Activated CD4-positive, alpha-beta T cell treated with anti-CD3 and anti-CD28 coated beads, Interleukin-2, amount 50 U/mL, for 48 hours (primary cell): Measurements from ENCODE around the gene ECHDC1.
"Not testable (repeated sequence)": the region's sequence is repeated elsewhere in the genome, so short reads cannot be mapped to it uniquely, and the experiment has no call there.

Experiments
- DNase-seq, 2 experiments: peaks; one replicate each; pipeline ENCODE4 v3.0.0-alpha.2; 2020

Gene ECHDC1, protein sequence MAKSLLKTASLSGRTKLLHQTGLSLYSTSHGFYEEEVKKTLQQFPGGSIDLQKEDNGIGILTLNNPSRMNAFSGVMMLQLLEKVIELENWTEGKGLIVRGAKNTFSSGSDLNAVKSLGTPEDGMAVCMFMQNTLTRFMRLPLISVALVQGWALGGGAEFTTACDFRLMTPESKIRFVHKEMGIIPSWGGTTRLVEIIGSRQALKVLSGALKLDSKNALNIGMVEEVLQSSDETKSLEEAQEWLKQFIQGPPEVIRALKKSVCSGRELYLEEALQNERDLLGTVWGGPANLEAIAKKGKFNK

DNA sequence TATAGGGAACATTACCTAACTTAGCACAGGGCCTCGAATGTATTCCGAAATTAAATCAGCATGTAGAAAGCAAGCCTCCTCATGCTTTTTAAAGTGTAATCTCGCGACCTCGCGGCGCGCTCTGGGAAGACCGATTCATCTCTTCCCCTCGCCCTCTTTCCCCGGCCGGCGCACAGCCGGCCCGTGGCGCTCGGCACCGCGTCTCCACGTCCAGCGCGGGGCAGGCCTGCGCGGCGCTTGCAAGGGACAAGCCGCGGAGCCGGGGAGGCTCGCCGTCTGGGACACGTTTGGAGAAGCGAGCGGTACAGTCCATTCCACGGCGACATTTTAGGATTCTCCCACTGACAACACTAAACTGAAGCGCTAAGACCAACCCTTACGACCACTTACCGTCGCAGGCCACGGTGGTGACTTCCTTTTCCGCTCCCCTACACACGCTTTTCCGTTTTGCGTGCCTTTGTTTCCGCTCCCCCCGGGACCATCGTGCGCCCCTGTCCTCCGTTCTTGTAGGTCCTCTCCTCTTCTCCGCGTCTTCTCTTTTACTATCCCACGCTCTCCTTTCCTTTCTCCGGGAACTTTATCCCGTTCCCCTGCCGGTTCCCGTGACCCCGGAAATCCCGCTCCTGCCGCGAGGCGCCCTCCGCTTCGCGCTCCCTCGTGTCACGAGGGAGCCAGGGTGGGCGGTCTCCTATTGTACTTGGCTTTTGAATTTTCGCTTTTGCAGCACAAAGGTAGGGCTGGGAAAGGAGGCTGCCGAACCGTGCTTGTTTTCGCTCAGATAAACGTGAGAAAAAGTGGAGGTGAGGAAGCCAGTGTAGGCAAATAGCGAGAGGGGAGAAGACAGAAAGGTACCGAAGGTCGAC lies at the start of gene ECHDC1:
TSS of gene ECHDC1 (minus strand) at position 664 of the 863 bp plus-strand sequence. CDS start 12,581 bp downstream, outside the sequence.
- DNase-seq, result peak; percentile 75 to 81

DNA sequence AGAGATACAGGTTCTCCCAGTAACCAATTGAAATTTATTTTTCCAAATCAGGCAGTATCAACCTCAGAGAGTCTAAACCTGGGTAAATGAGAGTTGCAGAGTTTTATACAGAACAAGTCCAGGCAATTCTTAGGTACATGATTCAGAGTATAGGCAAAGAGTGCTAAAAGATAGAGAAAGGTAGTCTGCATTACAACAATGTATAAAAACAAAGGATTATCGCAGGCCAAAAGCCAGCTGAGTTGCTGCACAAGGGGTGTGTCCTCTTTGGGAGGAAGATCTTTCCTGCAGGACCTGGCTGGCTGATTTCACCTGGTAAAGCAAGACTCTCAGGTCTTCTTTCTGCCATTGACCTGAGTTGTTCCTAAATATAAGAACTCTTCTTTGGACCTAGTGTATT lies 48.9 kb upstream of the ECHDC1 start:
- DNase-seq, result no peak

DNA sequence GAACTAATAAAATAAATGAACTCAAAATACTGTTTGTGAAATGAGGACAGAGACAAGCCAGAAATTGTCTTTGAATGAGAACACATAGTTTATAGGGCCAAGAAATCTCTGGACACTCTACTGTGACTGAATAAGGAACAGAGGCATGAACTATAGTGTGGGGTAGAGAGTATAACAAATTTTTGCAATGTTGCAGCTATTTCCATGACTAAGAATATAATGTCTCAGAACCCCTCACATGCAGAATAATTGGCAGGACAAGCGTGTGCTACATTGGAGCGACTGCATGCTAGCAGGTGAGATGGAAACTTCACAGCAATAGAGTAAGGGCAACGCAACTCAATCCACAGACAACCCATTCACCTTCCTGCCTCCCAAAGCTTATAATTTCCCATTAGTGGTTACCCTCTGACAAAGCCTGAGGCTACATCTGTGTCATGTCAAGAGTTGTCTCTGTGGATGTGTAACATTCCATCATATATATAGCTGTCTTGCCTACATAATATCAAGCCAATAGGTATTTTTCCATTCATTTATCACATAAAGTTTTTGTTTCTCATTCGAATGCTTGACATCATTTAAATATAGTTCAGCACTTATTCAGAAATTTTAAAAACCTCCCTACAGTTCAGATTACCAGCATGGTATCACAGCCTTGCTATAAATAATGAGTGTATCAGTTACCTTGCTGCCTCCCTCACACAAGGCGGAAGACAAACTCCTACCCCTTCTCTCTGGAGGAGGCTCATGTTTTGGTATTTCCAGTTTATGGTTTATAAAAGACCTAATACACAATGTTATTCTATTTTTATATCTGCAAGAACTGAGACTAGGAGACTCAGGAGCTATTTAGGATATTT lies 47.9 kb upstream of the ECHDC1 start:
- no peak for DNase-seq

DNA sequence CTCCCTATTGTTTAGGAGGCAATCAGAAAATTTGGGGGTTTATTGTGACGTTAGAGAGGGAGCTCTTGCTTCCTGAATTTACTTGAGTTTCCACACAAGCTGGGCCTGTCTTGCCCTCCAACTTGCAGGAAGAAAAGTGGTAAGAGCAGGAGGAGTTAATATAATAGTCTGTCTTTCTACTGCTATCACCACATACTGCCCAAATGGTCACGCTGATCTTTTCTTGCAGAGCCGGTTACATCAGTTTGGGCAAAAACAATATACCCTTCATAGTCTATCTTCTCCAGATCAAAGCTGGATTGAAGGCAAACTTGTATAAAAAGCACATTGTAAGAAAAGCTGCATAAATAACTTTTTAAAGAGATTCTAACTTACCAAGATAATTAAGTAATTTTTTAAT lies 46.3 kb upstream of the ECHDC1 start:
- no peak for DNase-seq

DNA sequence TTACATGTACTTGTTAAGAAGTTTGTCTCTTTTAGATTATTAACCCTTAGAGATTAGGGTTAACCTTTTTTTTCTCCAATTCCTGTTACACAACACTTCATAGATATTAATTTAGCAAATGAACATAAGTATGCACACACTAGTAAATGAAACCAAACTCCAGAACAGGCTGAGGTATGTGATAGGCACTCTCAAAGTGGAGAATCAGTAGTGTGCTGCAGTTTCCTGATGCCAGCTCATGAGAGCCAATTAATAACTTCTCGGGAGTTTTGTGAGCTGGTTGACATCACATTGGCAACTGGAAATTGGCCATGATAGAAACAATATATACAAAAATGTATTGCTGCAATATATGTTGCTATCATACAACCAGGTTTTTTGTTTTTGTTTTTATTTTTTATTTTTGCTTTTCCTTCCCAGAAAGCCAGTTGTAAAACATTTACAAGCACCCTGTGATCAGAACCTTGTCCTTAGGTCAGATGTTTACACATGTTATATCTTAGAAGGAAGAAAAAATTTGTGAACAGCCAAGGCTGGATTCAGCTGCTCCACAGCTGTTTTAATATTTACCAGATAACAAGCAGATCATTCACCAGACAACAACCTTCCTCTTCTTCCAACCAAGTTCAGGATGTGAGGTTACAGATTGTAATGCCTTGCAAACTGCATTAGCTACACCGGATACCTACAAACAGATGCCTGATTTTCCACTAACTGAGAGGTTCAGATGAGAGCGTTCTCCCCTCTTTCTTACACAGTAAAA lies 42.4 kb upstream of the ECHDC1 start:
- no peak for DNase-seq

DNA sequence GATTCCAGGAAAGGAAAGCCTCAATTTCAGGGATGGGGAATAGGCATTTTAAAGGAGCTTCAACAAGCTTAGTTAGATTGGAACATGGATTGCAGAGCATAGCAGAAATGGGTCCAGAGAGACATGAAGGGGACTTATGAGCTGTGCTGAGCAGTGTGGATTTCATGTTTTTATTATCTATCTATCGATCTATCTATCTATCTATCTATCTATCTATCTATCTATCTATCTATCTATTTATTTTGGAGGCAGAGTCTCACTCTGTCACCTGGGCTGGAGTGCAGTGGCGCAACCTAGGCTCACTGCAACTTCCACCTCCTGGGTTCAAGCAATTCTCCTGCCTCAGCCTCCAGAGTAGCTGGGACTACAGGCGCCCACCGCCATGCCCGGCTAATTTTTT lies 41.4 kb upstream of the ECHDC1 start:
- DNase-seq, result not testable (repeated sequence)

DNA sequence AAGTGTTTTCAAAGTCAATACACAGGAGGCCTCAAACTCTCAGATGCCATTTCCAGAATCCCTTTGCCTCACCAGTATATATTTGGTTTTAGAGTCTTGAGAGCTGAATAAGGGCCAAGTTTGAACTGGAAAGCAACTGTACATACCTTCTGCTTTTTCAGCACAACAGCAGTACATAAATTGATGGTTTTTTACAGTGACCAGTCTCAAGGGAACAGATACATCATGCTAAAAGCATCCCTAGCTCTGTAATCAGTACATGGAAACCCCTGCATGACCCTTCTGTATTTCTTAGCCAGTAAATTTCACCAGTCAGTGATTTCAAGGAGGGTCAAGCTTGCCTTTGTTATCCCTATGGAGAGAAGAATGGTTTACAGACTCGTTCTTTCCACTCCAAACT lies 40.6 kb upstream of the ECHDC1 start:
- no peak for DNase-seq

DNA sequence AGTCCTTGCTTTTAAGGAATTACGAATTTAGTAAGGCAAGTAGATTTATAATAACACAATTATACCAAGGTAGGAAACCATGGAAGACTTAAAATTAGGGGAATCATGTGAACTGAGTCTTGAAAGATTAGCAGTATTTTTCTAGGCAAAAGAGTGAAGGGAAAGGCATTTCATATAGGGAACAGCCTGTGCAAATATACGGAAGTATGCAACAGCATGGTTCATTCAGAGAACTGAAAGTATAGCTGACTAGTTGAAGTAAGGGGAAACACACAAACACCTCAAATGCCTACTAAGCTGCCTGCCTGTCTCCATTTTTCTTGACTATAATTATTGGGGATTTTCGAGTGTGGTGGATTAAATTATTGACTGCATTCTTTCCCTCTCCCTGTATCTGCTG lies 39.0 kb upstream of the ECHDC1 start:
- DNase-seq, result no peak

DNA sequence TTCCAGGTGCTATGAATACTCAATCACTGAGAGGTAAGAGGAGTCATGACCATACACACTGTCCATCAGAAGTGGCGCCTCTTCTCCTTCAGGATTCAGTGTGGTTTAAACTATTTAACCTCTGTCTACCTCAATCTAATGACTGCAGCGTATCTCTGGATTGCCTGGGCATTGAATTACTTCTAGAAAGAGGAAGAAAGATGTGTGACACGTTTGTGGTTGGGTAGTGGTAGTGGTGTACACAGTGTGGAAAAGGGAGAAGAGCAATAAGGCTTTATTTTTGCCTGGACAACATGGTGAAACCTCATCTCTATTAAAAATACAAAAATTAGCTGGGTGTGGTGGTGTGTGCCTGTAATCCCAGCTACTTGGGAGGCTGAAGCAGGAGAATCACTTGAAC lies 38.0 kb upstream of the ECHDC1 start:
- no peak for DNase-seq

DNA sequence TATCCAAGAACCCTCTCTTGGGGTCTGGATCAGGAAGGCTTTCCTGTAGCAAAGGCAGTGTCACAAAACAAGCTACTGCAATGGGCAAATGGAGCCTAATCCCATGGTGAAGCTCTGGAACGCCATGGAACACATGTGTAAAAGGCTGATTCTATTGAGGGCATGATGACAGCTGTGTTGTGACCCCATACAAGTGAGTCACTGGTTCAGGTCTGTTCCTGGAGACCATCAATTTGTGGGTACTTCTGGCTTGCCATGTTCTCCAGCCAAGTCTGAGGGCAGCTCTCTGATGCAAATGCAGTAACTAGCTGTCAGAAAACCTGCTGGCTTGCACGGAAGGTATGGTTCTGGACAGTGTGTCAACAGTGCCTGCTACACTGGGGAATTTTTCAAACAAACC lies 33.3 kb upstream of the ECHDC1 start:
- DNase-seq, result no peak

DNA sequence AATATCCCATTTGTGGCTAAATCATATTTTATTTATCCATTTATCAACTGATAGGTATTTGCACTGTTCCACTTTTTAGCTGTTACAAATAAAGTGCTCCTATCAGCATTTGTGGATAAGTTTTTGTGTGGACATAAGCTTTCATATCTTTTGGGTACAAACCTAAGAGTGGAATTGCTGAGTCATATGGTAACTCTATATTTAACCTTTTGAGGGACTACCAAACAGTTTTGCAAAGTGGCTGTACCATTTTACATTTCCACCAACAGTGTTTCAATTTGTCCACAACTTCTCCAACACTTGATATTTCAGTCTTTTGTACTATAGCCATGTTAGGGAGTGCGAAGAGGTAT lies 23.6 kb upstream of the ECHDC1 start:
- DNase-seq, result no peak

DNA sequence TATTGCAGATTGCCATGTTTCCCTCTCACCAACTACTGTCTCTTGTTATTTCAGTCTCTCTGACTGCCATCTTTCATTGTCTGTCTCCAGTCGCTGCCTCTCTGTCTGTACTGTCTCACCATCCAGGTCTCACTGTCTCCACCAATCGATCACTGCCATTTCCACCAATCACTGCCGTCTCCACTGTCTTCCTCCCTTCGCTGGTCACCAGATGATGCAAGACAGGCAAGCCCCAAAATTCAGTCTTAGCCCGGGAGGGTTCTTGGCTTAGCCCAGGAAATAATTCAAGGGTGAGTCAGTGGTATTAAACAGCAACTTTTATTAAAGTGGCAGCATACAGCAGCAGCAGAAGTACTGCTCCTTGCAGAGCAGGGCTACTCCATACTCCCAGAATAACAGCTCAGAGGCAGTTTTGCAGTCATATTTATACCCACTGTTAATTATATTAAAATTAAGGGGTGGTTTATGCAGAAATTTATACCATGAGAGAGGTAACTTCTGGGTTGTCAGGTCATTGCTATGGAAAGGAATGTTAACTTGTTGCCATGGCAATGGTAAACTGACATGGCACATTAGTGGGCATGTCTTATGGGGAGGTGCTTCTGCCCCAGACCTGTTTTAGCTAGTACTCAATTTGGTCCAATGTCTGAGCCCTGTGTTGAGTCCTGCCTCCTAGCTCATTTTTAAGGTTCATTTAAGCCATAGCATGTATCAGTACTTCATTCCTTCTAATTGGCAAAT lies 23.0 kb upstream of the ECHDC1 start:
- no peak for DNase-seq

DNA sequence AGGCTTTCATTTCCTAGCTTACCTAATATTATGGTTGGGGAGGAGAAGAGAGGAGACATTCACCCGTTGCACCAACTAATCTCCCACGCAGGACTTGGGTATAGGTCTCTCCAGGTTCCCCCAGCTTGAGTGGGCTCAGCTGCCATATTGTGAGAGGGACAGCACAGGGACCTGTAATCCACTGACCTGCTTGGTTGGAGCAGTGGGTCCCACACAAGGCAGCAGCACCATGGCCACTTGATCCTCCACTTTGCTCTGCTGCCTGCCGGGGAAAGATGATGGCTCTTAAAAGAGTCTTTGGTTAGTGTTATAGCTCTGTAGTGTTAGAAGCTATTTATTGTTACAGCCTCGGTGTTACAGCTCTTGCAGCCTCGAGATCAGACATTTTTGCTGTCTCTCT lies 22.5 kb upstream of the ECHDC1 start:
- DNase-seq, result no peak

DNA sequence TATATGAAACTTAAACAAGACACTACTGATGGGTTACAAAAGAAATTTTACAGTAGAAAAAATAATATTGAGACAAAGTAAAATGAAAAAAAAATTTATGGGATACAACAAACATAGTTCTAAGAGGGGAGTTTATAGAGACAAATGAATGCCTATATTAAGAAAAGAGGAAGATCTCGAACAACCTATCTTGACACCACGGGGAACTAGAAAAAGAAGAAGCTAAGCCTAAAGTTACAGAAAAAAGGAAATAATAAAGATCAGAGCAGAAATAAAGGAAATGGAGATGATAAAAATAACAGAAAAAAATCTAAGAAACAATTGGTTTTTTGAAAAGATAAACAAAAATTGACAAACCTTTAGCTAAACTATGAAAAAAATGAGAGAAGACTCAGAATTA lies 9.1 kb upstream of the ECHDC1 start:
- no peak for DNase-seq

DNA sequence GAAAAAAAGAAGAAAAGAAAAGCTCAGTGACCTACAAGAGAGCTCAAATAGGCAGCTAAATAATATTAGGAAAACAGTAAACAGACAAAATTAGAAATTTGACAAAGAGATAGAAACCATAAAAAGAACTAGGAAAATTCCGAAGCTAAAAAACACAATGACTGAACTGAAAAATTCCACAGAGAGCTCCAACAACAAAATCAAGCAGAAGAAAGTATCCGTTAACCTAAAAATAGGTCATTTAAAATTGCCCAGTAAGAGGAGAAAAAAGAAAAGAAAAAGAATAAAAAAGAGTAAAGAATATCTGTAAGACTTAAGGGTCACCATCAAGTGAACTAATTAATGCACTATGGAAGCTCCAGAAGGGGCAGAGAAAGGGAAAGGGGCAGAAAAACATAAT lies 6.6 kb upstream of the ECHDC1 start:
- DNase-seq, result no peak

DNA sequence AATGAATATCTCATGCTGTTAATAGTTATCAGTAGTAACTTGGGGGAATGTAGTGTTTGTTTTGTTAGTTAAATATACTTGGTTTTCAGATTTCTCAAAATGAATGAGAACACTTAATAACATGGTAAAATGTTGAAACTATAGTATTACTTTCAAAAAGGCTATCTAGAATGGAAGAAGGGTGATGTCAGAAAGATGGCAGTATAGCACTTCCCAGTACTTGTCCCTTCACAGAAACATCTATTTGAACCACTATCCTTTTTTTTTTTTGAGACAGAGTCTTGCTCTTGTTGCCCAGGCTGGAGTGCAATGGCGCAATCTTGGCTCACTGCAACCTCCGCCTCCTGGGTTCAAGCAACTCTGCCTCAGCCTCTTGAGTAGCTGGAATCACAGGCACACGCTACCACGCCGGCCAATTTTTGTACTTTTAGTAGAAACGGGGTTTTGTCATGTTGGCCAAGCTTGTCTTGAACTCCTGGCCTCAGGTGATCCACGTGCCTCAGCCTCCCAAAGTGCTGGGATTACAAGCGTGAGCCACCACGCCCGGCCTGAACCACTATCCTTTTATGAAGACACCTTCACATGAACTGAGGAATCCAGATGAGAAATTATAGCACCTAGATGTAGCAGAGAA lies 4.7 kb upstream of the ECHDC1 start:
- no peak for DNase-seq

DNA sequence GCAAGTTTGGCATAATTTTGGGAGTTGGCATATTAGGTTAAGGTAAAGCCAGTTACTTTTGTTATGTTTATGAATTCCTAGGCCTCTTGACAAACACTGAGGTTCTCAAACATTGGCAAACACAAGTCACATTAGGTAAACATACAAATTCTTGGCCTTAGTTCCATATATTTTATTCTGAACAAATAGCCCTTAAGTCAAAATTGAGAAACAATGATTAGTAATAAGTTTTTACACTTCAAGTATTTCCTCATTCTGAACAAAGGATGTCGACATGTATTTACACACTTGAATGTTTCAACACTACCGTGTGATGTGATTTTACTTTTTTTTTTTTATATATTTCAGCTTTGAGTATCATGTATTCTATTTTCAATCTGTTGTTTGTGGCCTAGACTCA lies 3.8 kb upstream of the ECHDC1 start:
- no peak for DNase-seq

DNA sequence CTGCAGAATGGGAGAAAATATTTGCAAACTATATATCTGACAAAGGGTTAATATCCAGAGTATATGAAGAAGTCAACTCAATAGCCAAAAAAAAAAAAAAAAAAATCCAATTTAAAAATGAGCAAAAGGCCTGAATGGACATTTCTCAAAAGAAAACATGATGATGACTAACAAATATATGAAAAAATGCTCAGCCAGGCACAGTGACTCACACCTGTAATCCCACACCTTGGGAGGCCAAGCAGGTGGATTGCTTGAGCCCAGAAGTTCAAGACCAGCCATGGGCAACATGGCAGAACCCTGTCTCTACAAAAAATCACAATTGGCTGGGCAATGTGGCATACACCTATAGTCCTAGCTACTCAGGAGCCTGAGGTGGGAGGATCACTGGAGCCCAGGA lies 2.1 kb upstream of the ECHDC1 start:
- no peak for DNase-seq

DNA sequence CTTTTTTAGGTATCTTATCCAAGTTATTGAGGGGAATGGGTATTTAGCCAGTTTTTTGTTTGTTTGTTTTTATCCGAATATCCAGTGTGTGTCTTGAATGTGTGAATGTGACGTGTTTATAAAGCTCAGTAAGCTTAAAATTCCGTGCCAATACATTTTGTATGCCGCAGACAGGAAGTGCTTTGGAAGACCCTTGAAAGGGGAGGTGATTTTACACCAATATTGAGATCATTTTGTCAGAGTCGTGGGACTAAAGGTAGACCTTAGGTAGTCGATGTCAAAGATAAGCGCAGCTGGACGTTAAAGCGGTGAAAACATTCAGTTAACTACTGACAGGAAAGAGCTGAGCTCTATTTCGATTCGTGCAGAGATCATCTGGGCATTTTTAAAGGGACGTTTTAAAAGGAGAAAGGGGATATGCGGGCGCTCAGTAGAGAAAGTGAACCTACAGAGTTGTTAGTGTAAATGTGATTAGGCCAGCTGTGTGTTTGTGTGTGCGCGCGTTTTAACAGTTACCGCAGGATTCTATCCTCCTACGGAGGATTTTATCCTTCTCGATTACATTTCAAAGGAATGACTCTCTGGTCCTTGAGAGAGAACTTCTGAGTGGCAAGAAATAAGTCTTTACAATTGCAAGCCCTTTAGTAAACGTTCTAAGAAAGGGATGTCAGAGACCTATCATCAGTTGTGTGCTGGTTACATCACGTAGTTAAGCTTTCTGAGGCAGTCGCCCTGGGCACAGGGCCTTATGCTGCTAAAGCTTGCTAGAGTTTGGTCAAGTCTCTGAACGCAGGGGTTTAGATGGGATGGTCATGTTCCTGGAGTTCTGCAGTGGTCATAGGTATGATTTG lies 625 bp upstream of the ECHDC1 start:
- DNase-seq, result no peak

DNA sequence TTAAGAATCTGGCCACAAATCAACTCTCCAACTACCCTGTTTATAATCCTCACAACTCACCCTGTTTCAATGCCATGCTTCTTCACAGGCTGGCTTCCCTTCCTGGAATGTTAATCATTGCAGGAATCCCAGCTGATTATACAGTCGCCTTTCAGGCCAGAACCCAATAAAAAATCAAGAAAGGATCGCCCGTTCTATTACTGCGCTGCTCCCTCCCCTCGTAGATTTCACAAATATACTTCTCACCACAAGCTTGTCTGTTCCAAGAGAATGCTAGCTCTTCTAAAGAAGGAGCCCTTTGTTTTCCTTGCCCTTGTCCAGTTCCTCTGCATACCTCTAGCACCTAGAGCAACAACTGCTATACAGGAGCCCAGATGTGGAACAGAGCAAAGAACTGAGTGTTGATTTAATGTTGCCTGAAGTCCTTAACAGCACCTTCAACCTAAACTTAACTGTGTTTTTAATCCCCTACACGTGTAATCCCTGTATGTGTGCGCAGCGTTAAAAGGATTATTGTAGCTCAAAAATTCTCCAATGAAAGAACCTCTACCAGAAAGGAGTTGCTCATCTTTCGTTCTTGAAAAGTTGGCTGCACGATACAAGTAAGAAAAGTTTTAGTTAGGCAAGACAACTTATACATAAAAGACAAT lies 988 bp downstream of the ECHDC1 start:
- no peak for DNase-seq
